ENCODE measurements around the gene STAC3. TPM values are rescaled to one million over a fixed set of nuclear protein-coding genes. Genes with fewer than 3 reads are reported as not detected.

The STAC3 gene
- total and polyA plus RNA-seq, 2 of the 8 experiments (the other 6 are each of a cell fraction or from before 2014, with no cell fraction given): 0.70 to 1.3 TPM

GRCh38 chr12:57258977-57259970 is 8.3 kb upstream of the STAC3 start:
- Histone ChIP-seq H3K4ac (replicated peaks; ENCODE audit: insufficient read length, low read depth, low read length) (no peak overlapping the region), H3K14ac (ENCODE audit: insufficient read length) (no peak overlapping the region), H2AK5ac (ENCODE audit: low read depth, low read length) (no peak overlapping the region), H2BK5ac (ENCODE audit: low read depth, low read length) (no peak overlapping the region), H2BK20ac (ENCODE audit: low read length) (no peak overlapping the region), H3K56ac (replicated peaks; ENCODE audit: insufficient read length, low read depth, low read length) (no peak overlapping the region), H2BK15ac (ENCODE audit: low read length) (no peak overlapping the region), H3K27ac (ENCODE audit: low read depth, low read length) (no peak overlapping the region), H3K4me1 (replicated peaks in 1 of 4; ENCODE audit: control insufficient read depth in 3 of 4, insufficient read depth in 4 of 4, low read length in 3 of 4) (peaks cover 0 to 7% (median 3%) of the 10 kb centered on the region in 4 experiments; a peak in 5 of 7 replicates), H3K27me3 (replicated peaks in 1 of 4; ENCODE audit: control insufficient read depth in 3 of 4, extremely low read depth in 1 of 4, insufficient read depth in 3 of 4, low read length in 3 of 4) (no peaks in the 10 kb centered on the region), H4K8ac (ENCODE audit: extremely low read depth, insufficient read depth, low read length) (no peak overlapping the region), H3K23ac (ENCODE audit: insufficient read length) (no peak overlapping the region), H3K9ac (replicated peaks in 1 of 4; ENCODE audit: extremely low read depth in 1 of 4, low read depth in 3 of 4, low read length in 3 of 4) (no peak overlapping the region), H3K9me3 (ENCODE audit: insufficient read depth in 2 of 2, low read depth in 1 of 2, low read length in 1 of 2) (no peaks in the 10 kb centered on the region), H4K5ac (ENCODE audit: insufficient read length, low read depth, low read length) (no peak overlapping the region), H2BK12ac (ENCODE audit: low read depth, low read length) (no peak overlapping the region), H3K4me2 (ENCODE audit: insufficient read depth in 1 of 2, low read depth in 2 of 2, low read length in 2 of 2) (no peak overlapping the region), H2AFZ (ENCODE audit: low read length) (no peak overlapping the region), H3K4me3 (ENCODE audit: extremely low read depth in 1 of 4, insufficient read depth in 2 of 4, low read depth in 3 of 4, low read length in 4 of 4) (no peak overlapping the region), H3K36me3 (ENCODE audit: control insufficient read depth in 2 of 4, insufficient read depth in 4 of 4, low read length in 3 of 4) (peaks cover 2 to 17% (median 6%) of the 10 kb centered on the region in 4 experiments; a peak in 6 of 8 replicates), H2BK120ac (replicated peaks; ENCODE audit: low read depth, low read length) (no peak overlapping the region), H3K18ac (ENCODE audit: extremely low read depth, low read length) (no peak overlapping the region), H3K79me2 (ENCODE audit: control insufficient read depth in 1 of 2, insufficient read depth in 2 of 2, low read length in 2 of 2) (no peaks in the 10 kb centered on the region), H3K79me1 (ENCODE audit: low read depth, low read length) (no peaks in the 10 kb centered on the region; the same call in 1 of the 2 replicates), H4K91ac (replicated peaks; ENCODE audit: insufficient read length, low read length) (no peak overlapping the region), H3K23me2 (ENCODE audit: low read depth, low read length) (no peaks in the 10 kb centered on the region), H4K20me1 (replicated peaks in 1 of 2; ENCODE audit: control insufficient read depth in 1 of 2, insufficient read depth in 2 of 2, low read length in 2 of 2) (peaks cover 0 to 2% of the 10 kb centered on the region in 2 experiments)
- CTCF ChIA-PET (ENCODE audit: partially characterized antibody): interaction anchor here (0.6 to 3.7 kb wide), 10 partner anchors 12 to 199 kb away, joined by 3 to 35 read pairs (median 6); no protein-coding TSS in a partner anchor
- POLR2A ChIA-PET (ENCODE audit: partially characterized antibody): interaction anchor here (2.5 to 4.8 kb wide), 2 partner anchors 30 to 195 kb away, joined by 7 to 28 read pairs; partner anchors contain the start of genes INHBE and SHMT2
- FAIRE-seq (no peak), DNase-seq (ENCODE audit: low read depth in 1 of 2, low spot score in 2 of 2) (no peak)
- WGBS, 2 experiments (ENCODE audit: extremely low coverage in 1 of 2, insufficient coverage in 1 of 2, insufficient read length in 1 of 2, insufficient replicate concordance in 2 of 2, low coverage in 1 of 2, low lambda C conversion rate in 2 of 2, missing lambda C conversion rate in 1 of 2): 85% methylated on average over 6 of the region's 6 CpGs; no CpG with 5 or more reads in 1 of the 2 experiments
- TF ChIP-seq CEBPB (IDR thresholded peaks at IDR 0.05; ENCODE audit: low read depth, low read length) (no peak), SIX5 (IDR thresholded peaks at IDR 0.05; ENCODE audit: low read depth, low read length) (no peak), PHF8 (conservative IDR thresholded peaks at IDR 0.05; ENCODE audit: low read depth, low read length) (no peak), RNF2 (IDR thresholded peaks at IDR 0.05; ENCODE audit: borderline replicate concordance, low read depth, low read length, missing control alignments, poor library complexity, severe bottlenecking) (no peak), RXRA (IDR thresholded peaks at IDR 0.05; ENCODE audit: insufficient read depth, low read depth, low read length) (no peak), KDM5A (IDR thresholded peaks at IDR 0.05; ENCODE audit: low read length) (no peak), USF2 (IDR thresholded peaks at IDR 0.05; ENCODE audit: low read length) (no peak), RBBP5 (IDR thresholded peaks at IDR 0.05; ENCODE audit: borderline replicate concordance, low read depth, low read length) (no peak), YY1 (IDR thresholded peaks at IDR 0.05; ENCODE audit: low read depth, low read length) (no peak)
